Liver (tissue), 3 donors: ENCODE measurements around the gene GABBR2.

Experiments used
- EGR1 ChIP-seq, 2 donors: IDR thresholded peaks; 2 replicates each; pipeline ENCODE4 v1.6.1; 2016 to 2018; ENCODE audit warnings: antibody characterized with exemption in 2 of 2, low read depth in 2 of 2
- SP1 ChIP-seq: IDR thresholded peaks from 2 replicates; pipeline ENCODE4 v1.6.1; 2018; ENCODE audit warnings: antibody characterized with exemption, mild to moderate bottlenecking
- TF ChIP-seq, protein P1 (sequence below): fragments of 150-350 bp; IDR thresholded peaks from 2 replicates; pipeline ENCODE4 v1.5.1; 2017; ENCODE audit warnings: improper control_type of control experiment, low read depth, low read length; ENCODE audit not compliant: missing input control
- donor health status: healthy.
- donor health status: healthy.

DNA sequence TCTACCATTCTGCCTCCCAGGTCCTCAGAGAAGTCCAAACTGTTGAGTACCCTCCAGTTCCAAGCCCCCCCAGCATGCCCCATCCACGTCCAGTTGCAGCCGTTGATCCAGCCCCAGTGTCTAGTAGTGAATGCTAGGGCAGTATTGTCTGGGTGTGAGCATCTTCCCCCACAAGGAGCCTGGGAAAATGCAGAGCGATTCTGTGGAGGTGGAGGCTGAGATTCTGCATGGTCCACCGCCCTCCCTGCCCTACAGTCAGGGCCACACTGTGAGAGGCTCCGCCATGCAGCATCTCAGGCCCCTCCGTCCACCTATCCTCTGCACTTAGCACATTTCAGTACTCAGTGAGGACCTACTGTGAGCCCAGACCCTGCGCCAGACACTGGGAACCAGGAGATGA lies 135.9 kb downstream of the GABBR2 start:
- TF ChIP-seq SP1 (no peak), EGR1 (IDR thresholded peaks at IDR 0.05; ENCODE audit: low read depth in 2 of 2) (no peak)
- TF ChIP-seq, protein P1, sequence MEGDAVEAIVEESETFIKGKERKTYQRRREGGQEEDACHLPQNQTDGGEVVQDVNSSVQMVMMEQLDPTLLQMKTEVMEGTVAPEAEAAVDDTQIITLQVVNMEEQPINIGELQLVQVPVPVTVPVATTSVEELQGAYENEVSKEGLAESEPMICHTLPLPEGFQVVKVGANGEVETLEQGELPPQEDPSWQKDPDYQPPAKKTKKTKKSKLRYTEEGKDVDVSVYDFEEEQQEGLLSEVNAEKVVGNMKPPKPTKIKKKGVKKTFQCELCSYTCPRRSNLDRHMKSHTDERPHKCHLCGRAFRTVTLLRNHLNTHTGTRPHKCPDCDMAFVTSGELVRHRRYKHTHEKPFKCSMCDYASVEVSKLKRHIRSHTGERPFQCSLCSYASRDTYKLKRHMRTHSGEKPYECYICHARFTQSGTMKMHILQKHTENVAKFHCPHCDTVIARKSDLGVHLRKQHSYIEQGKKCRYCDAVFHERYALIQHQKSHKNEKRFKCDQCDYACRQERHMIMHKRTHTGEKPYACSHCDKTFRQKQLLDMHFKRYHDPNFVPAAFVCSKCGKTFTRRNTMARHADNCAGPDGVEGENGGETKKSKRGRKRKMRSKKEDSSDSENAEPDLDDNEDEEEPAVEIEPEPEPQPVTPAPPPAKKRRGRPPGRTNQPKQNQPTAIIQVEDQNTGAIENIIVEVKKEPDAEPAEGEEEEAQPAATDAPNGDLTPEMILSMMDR = no peak
